Panc1 (cell line): Measurements from ENCODE around the gene MYO5B.

Experiments
- CTCF ChIP-seq: fragments of 450-650 bp; IDR thresholded peaks from 2 replicates; pipeline ENCODE4 v1.5.1; 2017; ENCODE audit warnings: mild to moderate bottlenecking
- POLR2AphosphoS5 ChIP-seq: IDR thresholded peaks from 2 replicates; pipeline ENCODE4 v1.6.1; 2012; ENCODE audit warnings: mild to moderate bottlenecking, low read depth, low read length, moderate library complexity
- REST ChIP-seq, 2 experiments: IDR thresholded peaks; 2 replicates each; pipeline ENCODE4 v1.6.1; 2011 to 2012; ENCODE audit warnings: low read depth in 2 of 2, control low read depth in 1 of 2, low read length in 1 of 2, mild to moderate bottlenecking in 1 of 2, moderate library complexity in 1 of 2; ENCODE audit not compliant: insufficient read depth in 1 of 2

- TF ChIP-seq CTCF (no peak), POLR2AphosphoS5 (no peak), REST (IDR thresholded peaks at IDR 0.05; ENCODE audit: insufficient read depth in 1 of 2, low read depth in 2 of 2, low read length in 1 of 2) (no peak)
Measured at GRCh38 chr18:50158866-50159653, 35.9 kb downstream of the MYO5B start.
